ENCODE data around the gene FILIP1L. TPM values are rescaled to one million over a fixed set of nuclear protein-coding genes. Genes with fewer than 3 reads are reported as not detected.

Gene FILIP1L
- total and polyA plus RNA-seq, 2 experiments from 2014 or later: 0.45 to 0.82 TPM

- DNase-seq (ENCODE audit: low read depth in 1 of 2, low spot score in 1 of 2): peak in 1 of 2 donors; percentile 38
- Histone ChIP-seq H3K27me3 (no peaks in the 10 kb centered on the region), H3K36me3 (no peaks in the 10 kb centered on the region), H3K4me1 (ENCODE audit: low read depth) (peaks cover 6% of the 10 kb centered on the region), H3K27ac (no peak overlapping the region), H3K9me3 (ENCODE audit: low read depth) (no peaks in the 10 kb centered on the region), H3K4me3 (no peak overlapping the region)
- no peak for TF ChIP-seq CTCF (IDR thresholded peaks at IDR 0.05; ENCODE audit: low read depth, low read length)
These were observed 46.7 kb downstream of the FILIP1L start for GRCh38 chr3:100067589-100067988.

GRCh38 chr3:100063929-100064461, 50.3 kb downstream of the FILIP1L start:
- Histone ChIP-seq H3K36me3 (no peaks in the 10 kb centered on the region), H3K4me3 (no peak overlapping the region), H3K27me3 (no peaks in the 10 kb centered on the region), H3K9me3 (ENCODE audit: low read depth) (no peaks in the 10 kb centered on the region), H3K27ac (no peak overlapping the region), H3K4me1 (ENCODE audit: low read depth) (peaks cover 6% of the 10 kb centered on the region)
- DNase-seq (ENCODE audit: low read depth in 1 of 2, low spot score in 1 of 2): peak in 1 of 2 donors; percentile 66
- no peak for TF ChIP-seq CTCF (IDR thresholded peaks at IDR 0.05; ENCODE audit: low read depth, low read length)

GRCh38 chr3:100062665-100063064, 51.6 kb downstream of the FILIP1L start:
- Histone ChIP-seq H3K27me3 (no peaks in the 10 kb centered on the region), H3K4me3 (no peak overlapping the region), H3K27ac (no peak overlapping the region), H3K36me3 (no peaks in the 10 kb centered on the region), H3K4me1 (ENCODE audit: low read depth) (peaks cover 6% of the 10 kb centered on the region), H3K9me3 (ENCODE audit: low read depth) (no peaks in the 10 kb centered on the region)
- no peak for TF ChIP-seq CTCF (IDR thresholded peaks at IDR 0.05; ENCODE audit: low read depth, low read length)
- no peak for DNase-seq (ENCODE audit: low read depth in 1 of 2, low spot score in 1 of 2)

GRCh38 chr3:100060685-100061484, 53.4 kb downstream of the FILIP1L start:
- TF ChIP-seq CTCF (IDR thresholded peaks at IDR 0.05; ENCODE audit: low read depth, low read length): no peak
- DNase-seq (ENCODE audit: low read depth in 1 of 2, low spot score in 1 of 2): no peak
- no peaks in the 10 kb centered on the region for H3K36me3 ChIP-seq

GRCh38 chr3:100059472-100059871, 54.8 kb downstream of the FILIP1L start:
- Histone ChIP-seq H3K4me3 (no peak overlapping the region), H3K9me3 (ENCODE audit: low read depth) (no peaks in the 10 kb centered on the region), H3K27ac (no peak overlapping the region), H3K4me1 (ENCODE audit: low read depth) (no peaks in the 10 kb centered on the region), H3K36me3 (no peaks in the 10 kb centered on the region), H3K27me3 (no peaks in the 10 kb centered on the region)
- TF ChIP-seq CTCF (IDR thresholded peaks at IDR 0.05; ENCODE audit: low read depth, low read length): no peak
- no peak for DNase-seq (ENCODE audit: low read depth in 1 of 2, low spot score in 1 of 2)

More at GRCh38 chr3:100060685-100061484, 53.4 kb downstream of the FILIP1L start:
- H3K4me3 ChIP-seq: no peak overlapping the region
- H3K27ac ChIP-seq: no peak overlapping the region
- no peaks in the 10 kb centered on the region for H3K9me3 ChIP-seq (ENCODE audit: low read depth)
- H3K4me1 ChIP-seq (ENCODE audit: low read depth): no peaks in the 10 kb centered on the region
- H3K27me3 ChIP-seq: no peaks in the 10 kb centered on the region
